Right lobe of liver (tissue), 6 donors: Measurements from ENCODE around the gene EFNA5. TPM values are rescaled to one million over a fixed set of nuclear protein-coding genes. Genes with fewer than 3 reads are reported as not detected.

Experiments
- ATAC-seq, 4 donors: fragments of 200-7000 bp; cut with Tn5 transposase; one replicate each; pipeline ENCODE4 v1.9.1; 2020; ENCODE audit warnings: mild to moderate bottlenecking in 4 of 4, moderate library complexity in 4 of 4
- DNase-seq, 3 donors: peaks; one replicate each; pipeline ENCODE4 v3.0.0-alpha.2; 2020
- H3K27ac ChIP-seq, 3 donors: fragments of 200-600 bp; one replicate each; pipeline ENCODE4 v1.8.0; 2022
- H3K27me3 ChIP-seq, 2 donors: fragments of 200-600 bp; one replicate each; pipeline ENCODE4 v1.8.0; 2022
- H3K36me3 ChIP-seq, 4 donors: fragments of 200-600 bp; sonication (generic) in 1 of 4; one replicate each; pipeline versions ENCODE4 v1.5.1 to v1.8.0; 2017 to 2022; ENCODE audit warnings: control low read depth in 1 of 4
- H3K4me1 ChIP-seq, 4 donors: fragments of 200-600 bp; sonication (generic) in 1 of 4; one replicate each; pipeline versions ENCODE4 v1.5.1 to v1.8.0; 2017 to 2022; ENCODE audit warnings: control low read depth in 1 of 4
- H3K4me3 ChIP-seq, 3 donors: fragments of 200-600 bp; one replicate each; pipeline ENCODE4 v1.8.0; 2022
- H3K9me3 ChIP-seq, 4 donors: fragments of 200-600 bp; sonication (generic) in 1 of 4; one replicate each; pipeline versions ENCODE4 v1.5.1 to v1.8.0; 2017 to 2022; ENCODE audit warnings: control low read depth in 1 of 4
- POLR2A ChIP-seq: fragments of 450-650 bp; IDR thresholded peaks from one replicate; pipeline ENCODE4 v1.6.1; 2017; ENCODE audit warnings: antibody characterized with exemption, mild to moderate bottlenecking
- WGBS: methylation state at CpG from one replicate; pipeline ENCODE4 v1.1.6; 2018; ENCODE audit warnings: low coverage, low lambda C conversion rate; ENCODE audit not compliant: insufficient coverage; ENCODE audit errors: missing lambda C conversion rate; 5-methylcytosine and 5-hydroxymethylcytosine counted together
- intact Hi-C, 2 donors: fragments of 100-400 bp; cut with DNase I; formaldehyde crosslinking; loops; one replicate each; pipeline versions ENCODE4 v1.11.2 to v1.14.1; 2022
- total RNA-seq, 6 experiments: library from RNA; depleted of rRNA in 2 of 6; stranded (reverse); fragments of >200 nt in 2 of 6; fragmentation: NEBNext Ultra II Directional in 3 of 6; extraction: Animal tissue kit (Norgen Biotek cat#: 25700) in 3 of 6; gene quantifications; one replicate each; pipeline versions ENCODE4 v1.1.0 to v1.2.4, GENCODE V29; 2016 to 2023
- TF ChIP-seq, protein P1 (sequence below), 4 donors: fragments of 200-600 bp in 3 of 4; fragments of 450-650 bp in 1 of 4; IDR thresholded peaks; one replicate each; pipeline versions ENCODE4 v1.5.1 to v1.8.0; 2016 to 2022; ENCODE audit warnings: antibody characterized with exemption in 4 of 4, mild to moderate bottlenecking in 2 of 4
- donor health status: DM: no; HTN: yes; CAD: no.
- donor health status: DM: no; HTN: no; CAD: no.
- donor health status: DM: no; HTN: no; CAD: no.
- donor health status: DM: no; HTN: yes; CAD: no.
- donor health status: DM: no; HTN: yes; CAD: no.

EFNA5 gene
- total RNA-seq, 6 experiments from 2014 or later, result 0.18 to 11.7 (median 1.4) TPM

DNA sequence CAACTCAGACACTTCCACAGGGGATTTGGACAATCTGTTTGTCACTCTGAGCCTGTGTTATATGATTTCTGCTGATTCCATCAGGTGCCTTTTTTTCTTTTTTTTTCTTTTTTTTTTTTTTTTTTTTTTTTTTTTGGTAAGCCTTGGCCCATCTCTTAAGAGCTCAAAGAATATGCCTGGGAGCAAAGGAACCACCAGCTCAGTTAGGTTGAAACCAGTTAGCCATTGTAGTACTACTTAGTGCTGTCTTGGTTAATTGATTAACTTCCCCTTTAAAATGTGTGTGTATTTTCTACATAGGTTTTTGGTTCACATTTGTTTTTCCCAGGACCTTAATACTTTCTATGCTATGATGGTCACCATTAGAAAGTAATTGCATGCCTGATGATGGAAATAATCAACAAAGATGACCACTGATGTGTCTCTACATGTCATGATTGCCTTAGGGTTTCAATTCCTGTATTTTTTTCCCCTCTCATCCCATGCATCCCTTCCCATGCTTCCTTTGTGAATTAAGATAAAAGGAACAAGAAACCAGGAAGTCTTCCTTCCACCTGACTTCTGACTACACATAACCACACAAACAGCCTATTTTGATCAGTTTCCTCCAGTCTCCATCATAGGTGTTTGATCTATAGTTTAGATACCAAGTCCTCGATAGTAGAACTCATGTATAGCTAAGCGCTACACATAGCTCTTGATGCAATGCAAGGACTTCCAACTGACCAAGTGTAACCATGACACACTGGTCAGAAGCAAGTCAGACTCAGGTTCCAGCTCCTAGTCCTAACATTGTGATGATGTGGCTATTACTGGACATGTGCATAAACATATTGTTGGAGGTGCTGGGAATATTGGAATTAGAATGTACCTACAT lies 306.1 kb downstream of the EFNA5 start:
- TF ChIP-seq, protein P1, sequence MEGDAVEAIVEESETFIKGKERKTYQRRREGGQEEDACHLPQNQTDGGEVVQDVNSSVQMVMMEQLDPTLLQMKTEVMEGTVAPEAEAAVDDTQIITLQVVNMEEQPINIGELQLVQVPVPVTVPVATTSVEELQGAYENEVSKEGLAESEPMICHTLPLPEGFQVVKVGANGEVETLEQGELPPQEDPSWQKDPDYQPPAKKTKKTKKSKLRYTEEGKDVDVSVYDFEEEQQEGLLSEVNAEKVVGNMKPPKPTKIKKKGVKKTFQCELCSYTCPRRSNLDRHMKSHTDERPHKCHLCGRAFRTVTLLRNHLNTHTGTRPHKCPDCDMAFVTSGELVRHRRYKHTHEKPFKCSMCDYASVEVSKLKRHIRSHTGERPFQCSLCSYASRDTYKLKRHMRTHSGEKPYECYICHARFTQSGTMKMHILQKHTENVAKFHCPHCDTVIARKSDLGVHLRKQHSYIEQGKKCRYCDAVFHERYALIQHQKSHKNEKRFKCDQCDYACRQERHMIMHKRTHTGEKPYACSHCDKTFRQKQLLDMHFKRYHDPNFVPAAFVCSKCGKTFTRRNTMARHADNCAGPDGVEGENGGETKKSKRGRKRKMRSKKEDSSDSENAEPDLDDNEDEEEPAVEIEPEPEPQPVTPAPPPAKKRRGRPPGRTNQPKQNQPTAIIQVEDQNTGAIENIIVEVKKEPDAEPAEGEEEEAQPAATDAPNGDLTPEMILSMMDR (IDR thresholded peaks at IDR 0.05), result no peak
- TF ChIP-seq POLR2A, result no peak
- peaks cover 0 to 10% (median 0%) of the 10 kb centered on the region in 4 donors for H3K4me1 ChIP-seq
- DNase-seq (no peak), ATAC-seq (no peak)
- H3K27ac ChIP-seq, result no peak overlapping the region
- intact Hi-C loops, result no loop called here
- 81% methylated on average over 2 of the region's 2 CpGs for WGBS
- H3K27me3 ChIP-seq, result no peaks in the 10 kb centered on the region
- no peak overlapping the region for H3K4me3 ChIP-seq
- no peaks in the 10 kb centered on the region for H3K9me3 ChIP-seq
- no peaks in the 10 kb centered on the region for H3K36me3 ChIP-seq

DNA sequence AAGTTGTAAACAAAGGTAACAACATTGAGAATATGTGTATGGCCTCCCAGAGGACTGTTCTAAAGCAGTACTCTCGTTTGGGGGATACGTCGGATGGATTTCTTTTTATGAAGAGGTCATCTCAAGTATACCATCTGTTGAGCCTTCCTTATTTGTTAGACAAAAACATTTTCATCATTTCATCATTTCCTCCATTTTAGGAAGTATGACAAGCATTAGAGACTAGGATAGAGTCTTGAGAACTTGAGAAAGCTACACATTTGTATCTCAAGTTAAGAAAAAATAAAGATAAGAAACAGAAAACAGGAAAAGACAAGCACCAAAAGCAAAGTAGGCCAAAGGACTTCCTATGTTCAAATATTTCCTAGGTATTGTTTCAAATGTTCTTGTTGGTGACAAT lies 307.0 kb downstream of the EFNA5 start:
- DNase-seq, result no peak
- peak in 2 of 4 donors; percentile 10 to 59 for ATAC-seq

DNA sequence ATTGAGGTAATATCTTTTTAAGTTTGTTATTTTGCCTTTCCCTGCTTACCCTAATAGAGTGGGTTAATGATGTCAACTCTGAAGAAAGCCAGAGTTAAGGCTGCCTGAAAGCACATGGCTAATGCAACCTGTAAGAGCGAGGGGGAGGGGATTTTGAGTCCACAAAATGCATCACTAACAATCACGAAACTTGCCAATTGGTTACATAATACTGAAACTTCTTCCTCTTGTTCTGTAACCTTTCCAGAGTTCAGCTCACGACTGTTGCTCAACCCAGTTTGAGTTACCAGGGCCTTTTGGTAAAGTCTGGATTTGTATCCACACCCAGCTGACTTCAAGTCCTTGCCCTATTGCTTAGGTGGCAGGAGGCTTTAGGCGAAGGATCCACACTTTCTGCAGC lies 308.8 kb downstream of the EFNA5 start:
- H3K4me1 ChIP-seq, result peaks cover 0 to 10% (median 0%) of the 10 kb centered on the region in 4 donors
- no peaks in the 10 kb centered on the region for H3K36me3 ChIP-seq
- H3K9me3 ChIP-seq, result no peaks in the 10 kb centered on the region
- DNase-seq (peak in 2 of 3 donors; percentile 19 to 54), ATAC-seq (peak; percentile 68 to 91 (median 87))
- no peaks in the 10 kb centered on the region for H3K27me3 ChIP-seq
- H3K27ac ChIP-seq, result no peak overlapping the region
- intact Hi-C loops, result no loop called here
- WGBS, result 21% methylated on average over 4 of the region's 4 CpGs
- TF ChIP-seq, protein P1 (IDR thresholded peaks at IDR 0.05), result no peak
- no peak for TF ChIP-seq POLR2A
- H3K4me3 ChIP-seq, result no peak overlapping the region

More for the DNA sequence above, 307.0 kb downstream of the EFNA5 start:
- Histone ChIP-seq H3K4me3 (no peak overlapping the region), H3K27me3 (no peaks in the 10 kb centered on the region), H3K27ac (no peak overlapping the region), H3K36me3 (no peaks in the 10 kb centered on the region), H3K4me1 (peaks cover 0 to 10% (median 0%) of the 10 kb centered on the region in 4 donors), H3K9me3 (no peaks in the 10 kb centered on the region)
- 68% methylated on average over 3 of the region's 3 CpGs for whole genome bisulfite sequencing
- intact Hi-C loops, result no loop called here
- TF ChIP-seq, protein P1 (IDR thresholded peaks at IDR 0.05), result no peak
- TF ChIP-seq POLR2A, result no peak

DNA sequence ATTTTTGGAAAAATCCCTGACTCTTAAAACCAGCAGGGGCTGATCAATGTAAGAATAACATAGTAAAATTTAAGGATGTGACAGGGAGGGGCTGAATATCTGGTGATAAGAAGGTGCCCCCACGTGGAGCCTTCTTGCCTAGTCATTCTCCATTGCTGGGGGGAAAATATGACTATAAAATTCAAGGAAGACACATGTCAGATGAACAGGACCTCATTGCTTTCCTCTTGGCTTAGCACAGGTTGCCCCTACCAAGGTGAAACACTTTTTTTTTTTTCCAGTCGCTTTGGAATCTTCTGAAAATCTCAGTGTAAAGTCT lies 310.9 kb downstream of the EFNA5 start:
- 35% methylated on average over 2 of the region's 2 CpGs for WGBS
- Histone ChIP-seq H3K4me3 (no peak overlapping the region), H3K36me3 (no peaks in the 10 kb centered on the region), H3K4me1 (peaks cover 0 to 10% (median 0%) of the 10 kb centered on the region in 4 donors), H3K27me3 (no peaks in the 10 kb centered on the region), H3K9me3 (no peaks in the 10 kb centered on the region), H3K27ac (no peak overlapping the region)
- ATAC-seq (no peak), DNase-seq (no peak)
- intact Hi-C loops, result no loop called here
- TF ChIP-seq POLR2A, result no peak
- TF ChIP-seq, protein P1 (IDR thresholded peaks at IDR 0.05), result no peak
